Prostate gland (tissue), 2 donors: ENCODE data around the gene MARCHF3.

Experiments
- CTCF ChIP-seq, 4 experiments: fragments of 200-600 bp in 2 of 4; fragments of 450-650 bp in 2 of 4; sonication (generic) in 2 of 4; IDR thresholded peaks; 1 replicate in 3 of 4; 2 replicates in 1 of 4; pipeline ENCODE4 v1.5.1; 2016 to 2019; ENCODE audit warnings: antibody characterized with exemption in 4 of 4, mild to moderate bottlenecking in 2 of 4, moderate library complexity in 2 of 4
- POLR2AphosphoS5 ChIP-seq: sonication (generic); formaldehyde crosslinking; IDR thresholded peaks from one replicate; pipeline ENCODE4 v1.6.1; 2017; ENCODE audit warnings: antibody characterized with exemption

- TF ChIP-seq CTCF (IDR thresholded peaks at IDR 0.05) (no peak), POLR2AphosphoS5 (no peak)
Measured at GRCh38 chr5:126981701-126982100, 48.7 kb downstream of the MARCHF3 start.
